Liver (tissue), 9 donors: ENCODE measurements around the gene TMEM140. TPM values are rescaled to one million over a fixed set of nuclear protein-coding genes. Genes with fewer than 3 reads are reported as not detected.

Experiments
- DNase-seq: peaks from one replicate; pipeline ENCODE4 v3.0.0-alpha.2; 2017; ENCODE audit warnings: low spot score
- H3K27ac ChIP-seq, 2 donors: one replicate each; pipeline ENCODE4 v1.7.0; 2013; ENCODE audit warnings: inconsistent platforms in 2 of 2, low read length in 2 of 2, control low read depth in 1 of 2, low read depth in 1 of 2, mild to moderate bottlenecking in 1 of 2
- H3K27me3 ChIP-seq, 4 donors: one replicate each; pipeline versions ENCODE4 v1.6.1 to v1.7.0; 2013; ENCODE audit warnings: low read length in 3 of 4, inconsistent platforms in 1 of 4, mild to moderate bottlenecking in 1 of 4, moderate library complexity in 1 of 4; ENCODE audit not compliant: control insufficient read depth in 4 of 4, insufficient read depth in 4 of 4
- H3K36me3 ChIP-seq, 4 donors: one replicate each; pipeline versions ENCODE4 v1.6.1 to v1.7.0; 2013; ENCODE audit warnings: low read length in 3 of 4, mild to moderate bottlenecking in 3 of 4, low read depth in 1 of 4, moderate library complexity in 1 of 4; ENCODE audit not compliant: control insufficient read depth in 4 of 4, insufficient read depth in 3 of 4
- H3K4me1 ChIP-seq, 4 donors: one replicate each; pipeline versions ENCODE4 v1.6.1 to v1.7.0; 2013; ENCODE audit warnings: low read length in 3 of 4, mild to moderate bottlenecking in 3 of 4, moderate library complexity in 1 of 4; ENCODE audit not compliant: control insufficient read depth in 4 of 4, insufficient read depth in 4 of 4
- H3K4me3 ChIP-seq, 3 donors: one replicate each; pipeline versions ENCODE4 v1.6.1 to v1.7.0; 2013; ENCODE audit warnings: low read length in 3 of 3, control low read depth in 1 of 3, low read depth in 1 of 3, mild to moderate bottlenecking in 1 of 3
- H3K9ac ChIP-seq, 2 donors: one replicate each; pipeline ENCODE4 v1.7.0; 2013; ENCODE audit warnings: low read length in 2 of 2, mild to moderate bottlenecking in 2 of 2, moderate library complexity in 2 of 2, control low read depth in 1 of 2, low read depth in 1 of 2
- H3K9me3 ChIP-seq, 4 donors: one replicate each; pipeline versions ENCODE4 v1.6.1 to v1.7.0; 2013; ENCODE audit warnings: low read length in 3 of 4; ENCODE audit not compliant: control insufficient read depth in 4 of 4
- ATF3 ChIP-seq: IDR thresholded peaks from 2 replicates; pipeline ENCODE4 v1.6.1; 2016; ENCODE audit warnings: antibody characterized with exemption
- CTCF ChIP-seq: fragments of 150-350 bp; IDR thresholded peaks from 2 replicates; pipeline ENCODE4 v1.5.1; 2017; ENCODE audit warnings: improper control_type of control experiment, low read depth, low read length; ENCODE audit not compliant: missing input control
- EGR1 ChIP-seq, 2 donors: IDR thresholded peaks; 2 replicates each; pipeline ENCODE4 v1.6.1; 2016 to 2018; ENCODE audit warnings: antibody characterized with exemption in 2 of 2, low read depth in 2 of 2
- FOXA1 ChIP-seq: IDR thresholded peaks from 2 replicates; pipeline ENCODE4 v1.6.1; 2016; ENCODE audit warnings: antibody characterized with exemption
- FOXA2 ChIP-seq: IDR thresholded peaks from 2 replicates; pipeline ENCODE4 v1.6.1; 2016; ENCODE audit warnings: antibody characterized with exemption
- GABPA ChIP-seq, 2 donors: IDR thresholded peaks in 1 of 2; conservative IDR thresholded peaks in 1 of 2; 2 replicates each; pipeline ENCODE4 v1.6.1; 2016; ENCODE audit warnings: antibody characterized with exemption in 2 of 2, mild to moderate bottlenecking in 1 of 2, moderate library complexity in 1 of 2
- HNF4A ChIP-seq, 2 donors: conservative IDR thresholded peaks; 2 replicates each; pipeline ENCODE4 v1.6.1; 2016; ENCODE audit warnings: antibody characterized with exemption in 2 of 2, mild to moderate bottlenecking in 2 of 2
- HNF4G ChIP-seq: IDR thresholded peaks from 2 replicates; pipeline ENCODE4 v1.6.1; 2016; ENCODE audit warnings: antibody characterized with exemption
- JUND ChIP-seq, 2 donors: IDR thresholded peaks; 2 replicates each; pipeline ENCODE4 v1.6.1; 2016; ENCODE audit warnings: antibody characterized with exemption in 2 of 2
- NR2F2 ChIP-seq: IDR thresholded peaks from 2 replicates; pipeline ENCODE4 v1.6.1; 2016; ENCODE audit warnings: antibody characterized with exemption
- RAD21 ChIP-seq, 2 donors: IDR thresholded peaks; 2 replicates each; pipeline ENCODE4 v1.6.1; 2016; ENCODE audit warnings: antibody characterized with exemption in 2 of 2, mild to moderate bottlenecking in 2 of 2
- RXRA ChIP-seq, 2 donors: IDR thresholded peaks; 2 replicates each; pipeline ENCODE4 v1.6.1; 2017 to 2018; ENCODE audit warnings: antibody characterized with exemption in 2 of 2, mild to moderate bottlenecking in 1 of 2
- SP1 ChIP-seq: IDR thresholded peaks from 2 replicates; pipeline ENCODE4 v1.6.1; 2018; ENCODE audit warnings: antibody characterized with exemption, mild to moderate bottlenecking
- TAF1 ChIP-seq: conservative IDR thresholded peaks from 2 replicates; pipeline ENCODE4 v1.6.1; 2016; ENCODE audit warnings: antibody characterized with exemption, mild to moderate bottlenecking
- YY1 ChIP-seq: IDR thresholded peaks from 2 replicates; pipeline ENCODE4 v1.6.1; 2016; ENCODE audit warnings: antibody characterized with exemption, mild to moderate bottlenecking
- ZBTB33 ChIP-seq: IDR thresholded peaks from 2 replicates; pipeline ENCODE4 v1.6.1; 2016; ENCODE audit warnings: antibody characterized with exemption
- WGBS: extraction: QIAGEN DNeasy Blood & Tissue Kit; methylation state at CpG from one replicate; pipeline ENCODE4 v1.1.7; 2013; 5-methylcytosine and 5-hydroxymethylcytosine counted together
- polyA plus RNA-seq, 2 donors: library from polyadenylated mRNA; stranded (reverse) in 1 of 2; unstranded in 1 of 2; fragments of 200-250 nt in 1 of 2; fragments of >200 nt in 1 of 2; fragmentation: Nextera tagmentation in 1 of 2; extraction: Ambion mirVana in 1 of 2; gene quantifications; one replicate each; pipeline versions ENCODE4 v1.2.1 to v1.2.3, GENCODE V29; 2013 to 2015
- total RNA-seq, 2 donors: library from RNA; depleted of rRNA; stranded (reverse); fragments of >200 nt; gene quantifications; one replicate each; pipeline ENCODE4 v1.2.3, GENCODE V29; 2014
- TF ChIP-seq, protein P1 (sequence below): IDR thresholded peaks from 2 replicates; pipeline ENCODE4 v1.6.1; 2016; ENCODE audit warnings: antibody characterized with exemption
- TF ChIP-seq, protein P2 (sequence below): IDR thresholded peaks from 2 replicates; pipeline ENCODE4 v1.6.1; 2016; ENCODE audit warnings: antibody characterized with exemption, mild to moderate bottlenecking
- donor health status: healthy.
- donor health status: healthy.
- donor health status: healthy.
- donor health status: healthy.
- donor health status: healthy.

Gene TMEM140
- total and polyA plus RNA-seq, 4 donors, result 22.3 to 34.3 (median 25.9) TPM

DNA sequence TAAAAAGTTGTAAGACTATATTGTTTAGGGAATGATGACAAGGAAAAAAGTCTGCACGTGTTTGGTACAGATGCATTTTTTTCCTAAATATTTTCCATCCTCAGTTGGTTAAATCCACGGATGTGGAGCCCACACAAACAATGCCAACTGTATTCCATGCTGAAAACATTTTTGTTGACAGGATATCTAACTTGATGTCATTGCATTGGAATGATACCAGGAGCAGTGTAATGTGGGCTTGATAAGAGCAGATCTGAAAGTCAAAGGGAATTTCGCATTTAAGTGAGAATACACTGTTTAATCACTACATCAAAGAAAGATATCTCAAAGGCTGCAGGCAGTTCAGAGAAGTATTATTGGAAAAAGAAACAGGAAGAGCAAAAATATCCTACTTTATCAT is 49.5 kb upstream of the TMEM140 start:
- Histone ChIP-seq H3K4me1 (no peaks in the 10 kb centered on the region), H3K27me3 (no peaks in the 10 kb centered on the region), H3K4me3 (no peak overlapping the region), H3K27ac (no peak overlapping the region), H3K9me3 (no peaks in the 10 kb centered on the region), H3K36me3 (no peaks in the 10 kb centered on the region), H3K9ac (no peak overlapping the region)
- DNase-seq, result no peak
- WGBS, result 70% methylated on average over 3 of the region's 3 CpGs
- TF ChIP-seq JUND (IDR thresholded peaks at IDR 0.05) (no peak), FOXA1 (no peak), YY1 (no peak), HNF4A (conservative IDR thresholded peaks at IDR 0.05) (no peak), TAF1 (no peak), SP1 (no peak), RAD21 (IDR thresholded peaks at IDR 0.05) (no peak), ZBTB33 (no peak), GABPA (IDR thresholded peaks at IDR 0.05 in 1 of 2, conservative IDR thresholded peaks at IDR 0.05 in 1 of 2) (no peak), RXRA (IDR thresholded peaks at IDR 0.05) (no peak), FOXA2 (no peak), HNF4G (no peak), NR2F2 (no peak), ATF3 (no peak), CTCF (no peak)
- TF ChIP-seq, protein P1, sequence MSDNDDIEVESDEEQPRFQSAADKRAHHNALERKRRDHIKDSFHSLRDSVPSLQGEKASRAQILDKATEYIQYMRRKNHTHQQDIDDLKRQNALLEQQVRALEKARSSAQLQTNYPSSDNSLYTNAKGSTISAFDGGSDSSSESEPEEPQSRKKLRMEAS, result no peak
- TF ChIP-seq, protein P2, sequence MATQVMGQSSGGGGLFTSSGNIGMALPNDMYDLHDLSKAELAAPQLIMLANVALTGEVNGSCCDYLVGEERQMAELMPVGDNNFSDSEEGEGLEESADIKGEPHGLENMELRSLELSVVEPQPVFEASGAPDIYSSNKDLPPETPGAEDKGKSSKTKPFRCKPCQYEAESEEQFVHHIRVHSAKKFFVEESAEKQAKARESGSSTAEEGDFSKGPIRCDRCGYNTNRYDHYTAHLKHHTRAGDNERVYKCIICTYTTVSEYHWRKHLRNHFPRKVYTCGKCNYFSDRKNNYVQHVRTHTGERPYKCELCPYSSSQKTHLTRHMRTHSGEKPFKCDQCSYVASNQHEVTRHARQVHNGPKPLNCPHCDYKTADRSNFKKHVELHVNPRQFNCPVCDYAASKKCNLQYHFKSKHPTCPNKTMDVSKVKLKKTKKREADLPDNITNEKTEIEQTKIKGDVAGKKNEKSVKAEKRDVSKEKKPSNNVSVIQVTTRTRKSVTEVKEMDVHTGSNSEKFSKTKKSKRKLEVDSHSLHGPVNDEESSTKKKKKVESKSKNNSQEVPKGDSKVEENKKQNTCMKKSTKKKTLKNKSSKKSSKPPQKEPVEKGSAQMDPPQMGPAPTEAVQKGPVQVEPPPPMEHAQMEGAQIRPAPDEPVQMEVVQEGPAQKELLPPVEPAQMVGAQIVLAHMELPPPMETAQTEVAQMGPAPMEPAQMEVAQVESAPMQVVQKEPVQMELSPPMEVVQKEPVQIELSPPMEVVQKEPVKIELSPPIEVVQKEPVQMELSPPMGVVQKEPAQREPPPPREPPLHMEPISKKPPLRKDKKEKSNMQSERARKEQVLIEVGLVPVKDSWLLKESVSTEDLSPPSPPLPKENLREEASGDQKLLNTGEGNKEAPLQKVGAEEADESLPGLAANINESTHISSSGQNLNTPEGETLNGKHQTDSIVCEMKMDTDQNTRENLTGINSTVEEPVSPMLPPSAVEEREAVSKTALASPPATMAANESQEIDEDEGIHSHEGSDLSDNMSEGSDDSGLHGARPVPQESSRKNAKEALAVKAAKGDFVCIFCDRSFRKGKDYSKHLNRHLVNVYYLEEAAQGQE, result no peak

DNA sequence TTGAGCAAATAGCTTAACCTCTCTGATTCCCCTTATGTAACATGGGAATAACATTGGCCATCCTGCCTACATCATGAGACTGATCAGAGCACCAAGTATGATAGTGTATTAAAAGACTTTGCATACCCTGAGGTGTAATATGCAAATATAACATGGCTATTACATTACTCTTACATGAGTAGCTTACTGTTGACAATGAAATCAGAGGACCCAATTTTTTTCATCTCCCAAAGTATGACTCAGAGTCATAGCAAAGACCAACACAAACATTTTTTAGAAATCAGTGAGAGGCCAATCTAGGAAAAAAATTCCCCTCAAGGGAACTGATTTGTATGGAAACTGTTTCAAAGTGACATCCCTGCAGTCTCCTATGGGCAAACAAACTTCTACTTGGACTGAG is 47.0 kb upstream of the TMEM140 start:
- no peaks in the 10 kb centered on the region for H3K27me3 ChIP-seq
- no peaks in the 10 kb centered on the region for H3K4me1 ChIP-seq
- H3K4me3 ChIP-seq, result no peak overlapping the region
- no peaks in the 10 kb centered on the region for H3K36me3 ChIP-seq
- no peaks in the 10 kb centered on the region for H3K9me3 ChIP-seq
- no peak overlapping the region for H3K9ac ChIP-seq
- H3K27ac ChIP-seq, result no peak overlapping the region
- no peak for DNase-seq
- no peak for TF ChIP-seq HNF4A (conservative IDR thresholded peaks at IDR 0.05)
- no peak for TF ChIP-seq GABPA (IDR thresholded peaks at IDR 0.05 in 1 of 2, conservative IDR thresholded peaks at IDR 0.05 in 1 of 2)
- no peak for TF ChIP-seq TAF1
- TF ChIP-seq, protein P1, result no peak
- no peak for TF ChIP-seq ZBTB33
- TF ChIP-seq RXRA (IDR thresholded peaks at IDR 0.05), result no peak
- TF ChIP-seq EGR1 (IDR thresholded peaks at IDR 0.05; ENCODE audit: low read depth in 2 of 2), result no peak
- TF ChIP-seq CTCF, result no peak
